ENCODE results near the gene LCP2.

- TF ChIP-seq CTCF (IDR thresholded peaks at IDR 0.05) = no peak
- TF ChIP-seq EZH2 (IDR thresholded peaks at IDR 0.05; ENCODE audit: borderline replicate concordance, insufficient read depth, low read depth, low read length, poor library complexity, severe bottlenecking) = no peak
Measured at GRCh38 chr5:170327829-170328228, 30.3 kb upstream of the LCP2 start.

All from B cell (primary cell).